K562 (cell line): ENCODE data around the gene CBLC. TPM values are rescaled to one million over a fixed set of nuclear protein-coding genes. Genes with fewer than 3 reads are reported as not detected.

Experiments
- ATAC-seq: fragments of 200-7000 bp; cut with Tn5 transposase; 3 replicates; pipeline ENCODE4 v1.9.1; 2020; ENCODE audit warnings: moderate library complexity
- BruUV-seq: library from RNA; stranded (reverse); fragments of 400-500 nt; replicated peaks from 2 replicates; lab custom pipeline; 2021; lab: Mats Ljungman, UMichigan
- CTCF ChIA-PET: fragments of 300-600 bp; formaldehyde crosslinking; extraction: SDS; loops from one replicate; lab custom pipeline; 2021; ENCODE audit warnings: low intra/inter-chr PET ratio; lab: Yijun Ruan, JAX
- POLR2A ChIA-PET: fragments of 300-600, 350-650 bp; sonication (Branson Sonifier 250); formaldehyde crosslinking; extraction: SDS; loops from one replicate; lab custom pipeline; 2021; ENCODE audit warnings: antibody characterized with exemption, inconsistent platforms; lab: Yijun Ruan, JAX
- DNase-seq, 4 experiments: peaks; one replicate each; pipeline versions ENCODE4 v3.0.0 to v3.0.0-alpha.2; 2011 to 2018; ENCODE audit warnings: low spot score in 3 of 4, mixed read lengths in 3 of 4; ENCODE audit errors: extremely low read depth in 1 of 4
- FAIRE-seq: peaks from 2 replicates; lab custom pipeline; 2011; peaks lifted over from hg19 to GRCh38; lab: Jason Lieb, UNC
- H2AFZ ChIP-seq: 2 replicates; pipeline ENCODE4 v1.6.0; 2011; ENCODE audit warnings: low read depth, low read length, control low read depth, inconsistent platforms
- H3K27ac ChIP-seq: fragments of 200-600 bp; 3 replicates; pipeline ENCODE4 v1.8.0; 2011; ENCODE audit warnings: low read depth, mild to moderate bottlenecking, control low read depth, inconsistent platforms, low read length, moderate library complexity, mixed read lengths; ENCODE audit errors: extremely low read depth
- H3K27me3 ChIP-seq, 2 experiments: fragments of 300-600 bp in 1 of 2; 2 replicates in 1 of 2; 3 replicates in 1 of 2; pipeline versions ENCODE4 v1.6.0 to v1.8.0; 2011; ENCODE audit warnings: inconsistent platforms in 2 of 2, low read length in 2 of 2, mild to moderate bottlenecking in 1 of 2, mixed read lengths in 1 of 2, moderate library complexity in 1 of 2; ENCODE audit not compliant: control insufficient read depth in 2 of 2, insufficient read depth in 2 of 2
- H3K36me3 ChIP-seq: fragments of 300-600 bp; 3 replicates; pipeline ENCODE4 v1.8.0; 2011; ENCODE audit warnings: mild to moderate bottlenecking, low read length, inconsistent platforms; ENCODE audit not compliant: control insufficient read depth, insufficient read depth
- H3K4me1 ChIP-seq, 2 experiments: fragments of 200-600 bp in 1 of 2; replicated peaks in 1 of 2; 2 replicates in 1 of 2; 3 replicates in 1 of 2; pipeline versions ENCODE4 v1.5.1 to v1.8.0; 2011; ENCODE audit warnings: inconsistent platforms in 2 of 2, low read length in 2 of 2, mild to moderate bottlenecking in 1 of 2, mixed read lengths in 1 of 2, moderate library complexity in 1 of 2; ENCODE audit not compliant: control insufficient read depth in 2 of 2, insufficient read depth in 2 of 2
- H3K4me2 ChIP-seq: 2 replicates; pipeline ENCODE4 v1.6.1; 2011; ENCODE audit warnings: low read length, control low read depth, inconsistent platforms, mixed read lengths; ENCODE audit not compliant: insufficient read depth
- H3K4me3 ChIP-seq: fragments of 200-600 bp; sonication (generic), shearing (Covaris generic); 2 replicates; pipeline ENCODE4 v1.5.1; 2016; ENCODE audit warnings: control low read depth, inconsistent platforms
- H3K79me2 ChIP-seq: fragments of 200-600 bp; 3 replicates; pipeline ENCODE4 v1.8.0; 2011; ENCODE audit warnings: low read length, inconsistent platforms; ENCODE audit not compliant: control insufficient read depth, insufficient read depth
- H3K9ac ChIP-seq, 2 experiments: 2 replicates each; pipeline versions ENCODE4 v1.6.0 to v1.6.1; 2011; ENCODE audit warnings: low read depth in 2 of 2, low read length in 2 of 2, control low read depth in 1 of 2, inconsistent platforms in 1 of 2, mild to moderate bottlenecking in 1 of 2, mixed read lengths in 1 of 2; ENCODE audit not compliant: insufficient read depth in 1 of 2
- H3K9me1 ChIP-seq: one replicate; pipeline ENCODE4 v1.6.0; 2011; ENCODE audit warnings: inconsistent platforms, mild to moderate bottlenecking, low read length, moderate library complexity; ENCODE audit not compliant: control insufficient read depth, insufficient read depth
- H3K9me3 ChIP-seq: replicated peaks from 2 replicates; pipeline ENCODE4 v1.5.1; 2011; ENCODE audit warnings: low read depth, low read length, inconsistent platforms; ENCODE audit not compliant: control insufficient read depth, insufficient read depth
- H4K20me1 ChIP-seq: replicated peaks from 2 replicates; pipeline ENCODE4 v1.6.1; 2011; ENCODE audit warnings: low read length, inconsistent platforms, mixed read lengths; ENCODE audit not compliant: control insufficient read depth, insufficient read depth
- PTBP1 ChIP-seq: fragments of 200-400 bp; formaldehyde crosslinking; IDR thresholded peaks from 2 replicates; pipeline ENCODE4 v1.6.1; 2017; ENCODE audit warnings: low read depth, low read length
- ZBTB33 ChIP-seq: sonication (generic); formaldehyde crosslinking; IDR thresholded peaks from 2 replicates; pipeline ENCODE4 v1.8.1; 2023; ENCODE audit warnings: mild to moderate bottlenecking, missing genetic modification reagents
- WGBS: fragments of 100-300 bp; shearing (Covaris generic); methylation state at CpG from one replicate; pipeline ENCODE4 v1.1.6; 2016; ENCODE audit warnings: low coverage, mixed read lengths; ENCODE audit not compliant: insufficient coverage; ENCODE audit errors: missing lambda C conversion rate; 5-methylcytosine and 5-hydroxymethylcytosine counted together
- in situ Hi-C: fragments of 300-500 bp; cut with MboI; formaldehyde crosslinking; loops from 4 replicates; pipeline ENCODE4 v1.15.0; 2018; ENCODE audit warnings: inconsistent platforms, mixed read lengths
- intact Hi-C: fragments of 100-400 bp; cut with micrococcal nuclease; formaldehyde crosslinking; loops from 2 replicates; pipeline ENCODE4 v1.14.2; 2022
- polyA plus RNA-seq, 8 experiments: library from polyadenylated mRNA; depleted of rRNA in 4 of 8; stranded (reverse) in 5 of 8; unstranded in 3 of 8; fragments of >200 nt; fragmentation: Nextera tagmentation in 2 of 8; fragmentation: Illumina TruSeq in 1 of 8; extraction: Ambion mirVana in 2 of 8; extraction: Trizol in 1 of 8; gene quantifications; 2 replicates each; pipeline versions ENCODE4 v1.2.1 to v1.2.3, GENCODE V29; 2011 to 2014; ENCODE audit warnings: inconsistent platforms in 1 of 8, missing spikeins in 1 of 8
- total RNA-seq, 7 experiments: library from RNA; depleted of rRNA in 6 of 7; stranded (reverse); fragments of >200 nt in 6 of 7; fragmentation: Illumina TruSeq in 2 of 7; extraction: Trizol in 2 of 7; gene quantifications; 2 replicates each; pipeline versions ENCODE4 v1.2.1 to v1.2.3, GENCODE V29; 2011 to 2021; ENCODE audit warnings: low replicate concordance in 1 of 7

The CBLC gene
- total and polyA plus RNA-seq, 9 of the 15 experiments (the other 6 are each of a cell fraction or from before 2014, with no cell fraction given), result 0.09 TPM; not detected in 8

DNA sequence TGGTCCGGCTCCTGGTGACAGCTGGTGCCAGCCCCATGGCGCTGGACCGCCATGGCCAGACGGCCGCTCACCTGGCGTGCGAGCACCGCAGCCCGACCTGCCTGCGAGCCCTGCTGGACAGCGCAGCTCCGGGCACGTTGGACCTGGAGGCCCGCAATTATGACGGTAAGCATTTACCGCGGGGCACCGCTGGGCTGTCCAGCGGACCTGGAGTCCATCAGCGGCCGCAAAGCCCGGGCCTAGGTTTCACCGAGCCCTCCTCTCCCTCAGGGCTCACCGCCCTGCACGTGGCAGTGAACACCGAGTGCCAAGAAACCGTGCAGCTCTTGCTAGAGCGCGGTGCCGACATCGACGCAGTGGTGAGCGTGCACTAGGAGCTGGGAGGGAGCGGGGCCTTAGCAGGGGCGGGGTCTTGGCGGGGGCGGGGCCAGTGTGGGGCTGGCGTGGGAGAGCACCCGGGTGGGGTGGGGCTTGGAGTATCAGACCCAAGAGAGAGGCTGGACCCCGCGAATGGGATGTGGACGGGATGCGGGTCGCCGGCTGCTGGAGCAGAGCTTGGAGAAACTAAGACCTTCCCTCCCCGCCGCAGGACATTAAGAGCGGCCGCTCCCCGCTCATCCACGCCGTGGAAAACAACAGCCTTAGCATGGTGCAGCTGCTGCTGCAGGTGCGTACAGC, 20.5 kb upstream of the CBLC start:
- whole genome bisulfite sequencing, result 82% methylated on average over 34 of the region's 53 CpGs
- Histone ChIP-seq H3K4me1 (peaks cover 22 to 52% of the 10 kb centered on the region in 2 experiments), H4K20me1 (no peaks in the 10 kb centered on the region), H3K9me3 (no peaks in the 10 kb centered on the region), H3K27me3 (no peaks in the 10 kb centered on the region), H3K79me2 (no peaks in the 10 kb centered on the region)
- no peak for FAIRE-seq
- CTCF ChIA-PET, result no interaction called here
- no TSS peak for BruUV-seq
- in situ Hi-C loops (no loop called here), intact Hi-C loops (no loop called here)
- no peak for ATAC-seq
- TF ChIP-seq ZBTB33 (CRISPR knock-in tag), result peak; percentile 70; the same call in 1 of the 2 replicates
- TF ChIP-seq PTBP1, result no peak
- TF ChIP-seq, all 486 proteins: peak for 1
- H3K27ac ChIP-seq, result no peak overlapping the region
- no peak overlapping the region for H3K4me3 ChIP-seq
- no peak overlapping the region for H2AFZ ChIP-seq
- DNase-seq, result peak in 3 of 4 experiments; percentile 55 to 70 (median 69)
- H3K9ac ChIP-seq, result peak overlapping the region in 1 of 2 experiments; percentile 69; a peak in 2 of 4 replicates
- no peaks in the 10 kb centered on the region for H3K36me3 ChIP-seq
- no peak overlapping the region for H3K4me2 ChIP-seq
- H3K9me1 ChIP-seq, result no peaks in the 10 kb centered on the region
- POLR2A ChIA-PET, result interaction anchor here (0.7 to 1.0 kb wide), 2 partner anchors 17 to 34 kb away, joined by 3 to 5 read pairs; no protein-coding TSS in a partner anchor
